ENCODE results near the gene MAP2K7.

Gene MAP2K7

DNA sequence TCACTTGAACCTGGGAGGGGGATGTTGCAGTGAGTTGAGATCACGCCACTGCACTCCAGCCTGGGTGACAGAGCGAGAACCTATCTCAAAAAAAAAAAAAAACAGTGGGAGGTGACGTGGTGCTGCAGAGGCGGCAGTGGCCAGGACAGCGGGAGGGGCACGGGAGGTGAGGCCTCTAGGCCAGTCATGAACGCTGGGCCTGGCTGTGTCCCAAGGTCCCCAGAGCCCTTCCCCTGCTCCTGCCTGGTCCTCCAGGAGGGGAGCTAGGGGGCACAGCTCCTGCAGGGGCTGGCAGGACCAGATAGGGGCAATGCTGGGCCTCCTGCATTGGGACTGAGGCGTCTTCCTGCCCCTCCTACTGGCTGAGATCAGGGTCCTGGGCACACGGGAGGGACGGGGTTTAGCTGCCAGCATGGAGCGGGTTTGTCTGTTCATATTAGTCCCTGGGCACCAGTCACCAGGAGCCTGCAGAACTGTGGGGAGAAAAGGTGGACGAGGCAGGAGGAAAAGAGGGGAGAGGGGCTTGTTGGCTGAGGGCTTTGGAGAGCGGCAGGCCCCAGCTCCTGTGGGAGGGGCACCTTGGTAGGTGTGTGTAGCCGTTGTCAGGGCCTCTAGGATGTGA lies 4.5 kb downstream of the MAP2K7 start (continued):
- TF ChIP-seq, protein P1, sequence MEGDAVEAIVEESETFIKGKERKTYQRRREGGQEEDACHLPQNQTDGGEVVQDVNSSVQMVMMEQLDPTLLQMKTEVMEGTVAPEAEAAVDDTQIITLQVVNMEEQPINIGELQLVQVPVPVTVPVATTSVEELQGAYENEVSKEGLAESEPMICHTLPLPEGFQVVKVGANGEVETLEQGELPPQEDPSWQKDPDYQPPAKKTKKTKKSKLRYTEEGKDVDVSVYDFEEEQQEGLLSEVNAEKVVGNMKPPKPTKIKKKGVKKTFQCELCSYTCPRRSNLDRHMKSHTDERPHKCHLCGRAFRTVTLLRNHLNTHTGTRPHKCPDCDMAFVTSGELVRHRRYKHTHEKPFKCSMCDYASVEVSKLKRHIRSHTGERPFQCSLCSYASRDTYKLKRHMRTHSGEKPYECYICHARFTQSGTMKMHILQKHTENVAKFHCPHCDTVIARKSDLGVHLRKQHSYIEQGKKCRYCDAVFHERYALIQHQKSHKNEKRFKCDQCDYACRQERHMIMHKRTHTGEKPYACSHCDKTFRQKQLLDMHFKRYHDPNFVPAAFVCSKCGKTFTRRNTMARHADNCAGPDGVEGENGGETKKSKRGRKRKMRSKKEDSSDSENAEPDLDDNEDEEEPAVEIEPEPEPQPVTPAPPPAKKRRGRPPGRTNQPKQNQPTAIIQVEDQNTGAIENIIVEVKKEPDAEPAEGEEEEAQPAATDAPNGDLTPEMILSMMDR (tag by site-specific recombination; IDR thresholded peaks at IDR 0.05): peak; percentile 58
- TF ChIP-seq, protein P2, sequence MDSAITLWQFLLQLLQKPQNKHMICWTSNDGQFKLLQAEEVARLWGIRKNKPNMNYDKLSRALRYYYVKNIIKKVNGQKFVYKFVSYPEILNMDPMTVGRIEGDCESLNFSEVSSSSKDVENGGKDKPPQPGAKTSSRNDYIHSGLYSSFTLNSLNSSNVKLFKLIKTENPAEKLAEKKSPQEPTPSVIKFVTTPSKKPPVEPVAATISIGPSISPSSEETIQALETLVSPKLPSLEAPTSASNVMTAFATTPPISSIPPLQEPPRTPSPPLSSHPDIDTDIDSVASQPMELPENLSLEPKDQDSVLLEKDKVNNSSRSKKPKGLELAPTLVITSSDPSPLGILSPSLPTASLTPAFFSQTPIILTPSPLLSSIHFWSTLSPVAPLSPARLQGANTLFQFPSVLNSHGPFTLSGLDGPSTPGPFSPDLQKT (IDR thresholded peaks at IDR 0.05; ENCODE audit: borderline replicate concordance, low read depth, low read length): no peak
- TF ChIP-seq, protein P3, sequence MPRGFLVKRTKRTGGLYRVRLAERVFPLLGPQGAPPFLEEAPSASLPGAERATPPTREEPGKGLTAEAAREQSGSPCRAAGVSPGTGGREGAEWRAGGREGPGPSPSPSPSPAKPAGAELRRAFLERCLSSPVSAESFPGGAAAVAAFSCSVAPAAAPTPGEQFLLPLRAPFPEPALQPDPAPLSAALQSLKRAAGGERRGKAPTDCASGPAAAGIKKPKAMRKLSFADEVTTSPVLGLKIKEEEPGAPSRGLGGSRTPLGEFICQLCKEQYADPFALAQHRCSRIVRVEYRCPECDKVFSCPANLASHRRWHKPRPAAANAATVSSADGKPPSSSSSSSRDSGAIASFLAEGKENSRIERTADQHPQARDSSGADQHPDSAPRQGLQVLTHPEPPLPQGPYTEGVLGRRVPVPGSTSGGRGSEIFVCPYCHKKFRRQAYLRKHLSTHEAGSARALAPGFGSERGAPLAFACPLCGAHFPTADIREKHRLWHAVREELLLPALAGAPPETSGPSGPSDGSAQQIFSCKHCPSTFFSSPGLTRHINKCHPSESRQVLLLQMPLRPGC (tag by site-specific recombination; IDR thresholded peaks at IDR 0.05): no peak
- no peak for TF ChIP-seq ZBTB7A (tag by site-specific recombination; IDR thresholded peaks at IDR 0.05; ENCODE audit: low read depth)
- no peak for TF ChIP-seq HOXC10 (CRISPR knock-in tag; IDR thresholded peaks at IDR 0.05)
- TF ChIP-seq, protein P4, sequence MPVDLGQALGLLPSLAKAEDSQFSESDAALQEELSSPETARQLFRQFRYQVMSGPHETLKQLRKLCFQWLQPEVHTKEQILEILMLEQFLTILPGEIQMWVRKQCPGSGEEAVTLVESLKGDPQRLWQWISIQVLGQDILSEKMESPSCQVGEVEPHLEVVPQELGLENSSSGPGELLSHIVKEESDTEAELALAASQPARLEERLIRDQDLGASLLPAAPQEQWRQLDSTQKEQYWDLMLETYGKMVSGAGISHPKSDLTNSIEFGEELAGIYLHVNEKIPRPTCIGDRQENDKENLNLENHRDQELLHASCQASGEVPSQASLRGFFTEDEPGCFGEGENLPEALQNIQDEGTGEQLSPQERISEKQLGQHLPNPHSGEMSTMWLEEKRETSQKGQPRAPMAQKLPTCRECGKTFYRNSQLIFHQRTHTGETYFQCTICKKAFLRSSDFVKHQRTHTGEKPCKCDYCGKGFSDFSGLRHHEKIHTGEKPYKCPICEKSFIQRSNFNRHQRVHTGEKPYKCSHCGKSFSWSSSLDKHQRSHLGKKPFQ (tag by site-specific recombination; IDR thresholded peaks at IDR 0.05): no peak
- TF ChIP-seq ZNF175 (tag by site-specific recombination; IDR thresholded peaks at IDR 0.05): no peak
- TF ChIP-seq, protein P5, sequence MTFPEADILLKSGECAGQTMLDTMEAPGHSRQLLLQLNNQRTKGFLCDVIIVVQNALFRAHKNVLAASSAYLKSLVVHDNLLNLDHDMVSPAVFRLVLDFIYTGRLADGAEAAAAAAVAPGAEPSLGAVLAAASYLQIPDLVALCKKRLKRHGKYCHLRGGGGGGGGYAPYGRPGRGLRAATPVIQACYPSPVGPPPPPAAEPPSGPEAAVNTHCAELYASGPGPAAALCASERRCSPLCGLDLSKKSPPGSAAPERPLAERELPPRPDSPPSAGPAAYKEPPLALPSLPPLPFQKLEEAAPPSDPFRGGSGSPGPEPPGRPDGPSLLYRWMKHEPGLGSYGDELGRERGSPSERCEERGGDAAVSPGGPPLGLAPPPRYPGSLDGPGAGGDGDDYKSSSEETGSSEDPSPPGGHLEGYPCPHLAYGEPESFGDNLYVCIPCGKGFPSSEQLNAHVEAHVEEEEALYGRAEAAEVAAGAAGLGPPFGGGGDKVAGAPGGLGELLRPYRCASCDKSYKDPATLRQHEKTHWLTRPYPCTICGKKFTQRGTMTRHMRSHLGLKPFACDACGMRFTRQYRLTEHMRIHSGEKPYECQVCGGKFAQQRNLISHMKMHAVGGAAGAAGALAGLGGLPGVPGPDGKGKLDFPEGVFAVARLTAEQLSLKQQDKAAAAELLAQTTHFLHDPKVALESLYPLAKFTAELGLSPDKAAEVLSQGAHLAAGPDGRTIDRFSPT (tag by site-specific recombination; IDR thresholded peaks at IDR 0.05): peak; percentile 8; the same call in 1 of the 2 replicates
- TF ChIP-seq SP2 (tag by site-specific recombination; IDR thresholded peaks at IDR 0.05): peak; percentile 10; the same call in 1 of the 2 replicates
- TF ChIP-seq ZFP37 (tag by site-specific recombination; IDR thresholded peaks at IDR 0.05): no peak
- no peak for TF ChIP-seq ZNF23 (tag by site-specific recombination; IDR thresholded peaks at IDR 0.05; ENCODE audit: borderline replicate concordance)
- TF ChIP-seq ZIC2 (tag by site-specific recombination; IDR thresholded peaks at IDR 0.05): peak; percentile 29
- TF ChIP-seq ZNF707 (tag by site-specific recombination; IDR thresholded peaks at IDR 0.05): no peak
- TF ChIP-seq, protein P6, sequence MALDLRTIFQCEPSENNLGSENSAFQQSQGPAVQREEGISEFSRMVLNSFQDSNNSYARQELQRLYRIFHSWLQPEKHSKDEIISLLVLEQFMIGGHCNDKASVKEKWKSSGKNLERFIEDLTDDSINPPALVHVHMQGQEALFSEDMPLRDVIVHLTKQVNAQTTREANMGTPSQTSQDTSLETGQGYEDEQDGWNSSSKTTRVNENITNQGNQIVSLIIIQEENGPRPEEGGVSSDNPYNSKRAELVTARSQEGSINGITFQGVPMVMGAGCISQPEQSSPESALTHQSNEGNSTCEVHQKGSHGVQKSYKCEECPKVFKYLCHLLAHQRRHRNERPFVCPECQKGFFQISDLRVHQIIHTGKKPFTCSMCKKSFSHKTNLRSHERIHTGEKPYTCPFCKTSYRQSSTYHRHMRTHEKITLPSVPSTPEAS (tag by site-specific recombination; IDR thresholded peaks at IDR 0.05): no peak
- TF ChIP-seq ZEB2 (tag by site-specific recombination; IDR thresholded peaks at IDR 0.05): no peak
- no peak for TF ChIP-seq ZNF146 (tag by site-specific recombination; IDR thresholded peaks at IDR 0.05)
- TF ChIP-seq ZNF548 (tag by site-specific recombination; IDR thresholded peaks at IDR 0.05): no peak
- TF ChIP-seq ZNF423 (tag by site-specific recombination; IDR thresholded peaks at IDR 0.05): no peak
- TF ChIP-seq HOXD13 (CRISPR knock-in tag; IDR thresholded peaks at IDR 0.05; ENCODE audit: borderline replicate concordance): no peak
- TF ChIP-seq ZNF621 (tag by site-specific recombination; IDR thresholded peaks at IDR 0.05): no peak
- no peak for TF ChIP-seq ZNF324 (tag by site-specific recombination; IDR thresholded peaks at IDR 0.05)
- no peak for TF ChIP-seq ZNF19 (tag by site-specific recombination; IDR thresholded peaks at IDR 0.05; ENCODE audit: low read depth)
- TF ChIP-seq, protein P7, sequence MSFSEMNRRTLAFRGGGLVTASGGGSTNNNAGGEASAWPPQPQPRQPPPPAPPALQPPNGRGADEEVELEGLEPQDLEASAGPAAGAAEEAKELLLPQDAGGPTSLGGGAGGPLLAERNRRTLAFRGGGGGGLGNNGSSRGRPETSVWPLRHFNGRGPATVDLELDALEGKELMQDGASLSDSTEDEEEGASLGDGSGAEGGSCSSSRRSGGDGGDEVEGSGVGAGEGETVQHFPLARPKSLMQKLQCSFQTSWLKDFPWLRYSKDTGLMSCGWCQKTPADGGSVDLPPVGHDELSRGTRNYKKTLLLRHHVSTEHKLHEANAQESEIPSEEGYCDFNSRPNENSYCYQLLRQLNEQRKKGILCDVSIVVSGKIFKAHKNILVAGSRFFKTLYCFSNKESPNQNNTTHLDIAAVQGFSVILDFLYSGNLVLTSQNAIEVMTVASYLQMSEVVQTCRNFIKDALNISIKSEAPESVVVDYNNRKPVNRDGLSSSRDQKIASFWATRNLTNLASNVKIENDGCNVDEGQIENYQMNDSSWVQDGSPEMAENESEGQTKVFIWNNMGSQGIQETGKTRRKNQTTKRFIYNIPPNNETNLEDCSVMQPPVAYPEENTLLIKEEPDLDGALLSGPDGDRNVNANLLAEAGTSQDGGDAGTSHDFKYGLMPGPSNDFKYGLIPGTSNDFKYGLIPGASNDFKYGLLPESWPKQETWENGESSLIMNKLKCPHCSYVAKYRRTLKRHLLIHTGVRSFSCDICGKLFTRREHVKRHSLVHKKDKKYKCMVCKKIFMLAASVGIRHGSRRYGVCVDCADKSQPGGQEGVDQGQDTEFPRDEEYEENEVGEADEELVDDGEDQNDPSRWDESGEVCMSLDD (tag by site-specific recombination; IDR thresholded peaks at IDR 0.05): no peak
- no peak for TF ChIP-seq ZNF2 (tag by site-specific recombination; IDR thresholded peaks at IDR 0.05)
- TF ChIP-seq ZFP41 (tag by site-specific recombination; IDR thresholded peaks at IDR 0.05; ENCODE audit: borderline replicate concordance): no peak
- 0 out of 2 replicates have a peak, but pooled peaks have one; percentile 17 for TF ChIP-seq GLIS1 (tag by site-specific recombination; IDR thresholded peaks at IDR 0.05)
- 0 out of 2 replicates have a peak, but pooled peaks have one; percentile 15 for TF ChIP-seq ZBTB17 (tag by site-specific recombination; IDR thresholded peaks at IDR 0.05)
- no peak for TF ChIP-seq ZNF777 (tag by site-specific recombination; IDR thresholded peaks at IDR 0.05; ENCODE audit: borderline replicate concordance)
- no peak for TF ChIP-seq ZNF311 (tag by site-specific recombination; IDR thresholded peaks at IDR 0.05; ENCODE audit: borderline replicate concordance)

All from HEK293 (cell line).